ENCODE data around the gene PDZD11.
"Not testable (repeated sequence)": the region's sequence is repeated elsewhere in the genome, so short reads cannot be mapped to it uniquely, and the experiment has no call there.

PDZD11 gene

GRCh38 chrX:70260104-70260503, 29.6 kb downstream of the PDZD11 start, which contains the start of gene P2RY4:
Gene P2RY4, minus strand, starts transcription at chrX:70260204. Its CDS starts 580 bp downstream, at chrX:70259624.
- Histone ChIP-seq H3K27me3 (ENCODE audit: control insufficient read depth in 5 of 5, insufficient read depth in 4 of 5, low read length in 5 of 5) (peaks cover 0 to 21% (median 9%) of the 10 kb centered on the region in 5 donors), H3K4me3 (ENCODE audit: low read depth in 1 of 5, low read length in 5 of 5) (no peak within 1 kb of the TSS), H3K36me3 (ENCODE audit: control insufficient read depth in 5 of 5, insufficient read depth in 5 of 5, low read length in 5 of 5) (no peaks in the 10 kb centered on the region), H3K9ac (ENCODE audit: low read length in 5 of 5) (no peak within 1 kb of the TSS), H3K9me3 (ENCODE audit: control insufficient read depth in 5 of 5, low read length in 5 of 5) (peaks cover 0 to 5% (median 3%) of the 10 kb centered on the region in 5 donors), H3K27ac (ENCODE audit: low read depth, low read length) (no peak within 1 kb of the TSS), H3K4me1 (ENCODE audit: control insufficient read depth in 5 of 5, insufficient read depth in 5 of 5, low read length in 5 of 5) (peaks cover 0 to 8% (median 5%) of the 10 kb centered on the region in 5 donors)

- H3K27me3 ChIP-seq (ENCODE audit: control insufficient read depth in 5 of 5, insufficient read depth in 4 of 5, low read length in 5 of 5), result peaks cover 0 to 18% (median 4%) of the 10 kb centered on the region in 5 donors
Observed at GRCh38 chrX:70257423-70258288, 32.1 kb downstream of the PDZD11 start.

DNA sequence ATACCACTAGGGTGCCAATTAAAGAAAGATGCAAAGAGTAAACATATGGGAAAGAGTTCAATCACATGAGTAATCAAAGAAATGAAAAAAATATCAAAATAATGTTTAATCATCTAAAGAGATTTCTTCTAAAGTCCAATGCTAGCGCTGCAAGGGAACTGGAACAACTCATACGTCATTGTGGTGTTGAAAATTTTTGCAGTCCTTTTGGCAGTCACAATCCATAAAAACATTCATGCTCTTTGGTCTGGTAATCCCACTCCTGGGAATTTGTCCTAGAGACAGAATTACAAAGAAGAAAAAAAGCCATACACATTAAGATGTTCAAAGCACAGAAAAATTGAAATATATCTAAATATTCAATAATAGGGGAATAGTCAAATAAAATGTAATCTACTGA, 34.3 kb downstream of the PDZD11 start:
- peaks cover 0 to 18% (median 4%) of the 10 kb centered on the region in 5 donors for H3K27me3 ChIP-seq (ENCODE audit: control insufficient read depth in 5 of 5, insufficient read depth in 4 of 5, low read length in 5 of 5)
- peaks cover 0 to 8% (median 8%) of the 10 kb centered on the region in 5 donors for H3K4me1 ChIP-seq (ENCODE audit: control insufficient read depth in 5 of 5, insufficient read depth in 5 of 5, low read length in 5 of 5)
- H3K9me3 ChIP-seq (ENCODE audit: control insufficient read depth in 5 of 5, low read length in 5 of 5), result no peaks in the 10 kb centered on the region
- H3K36me3 ChIP-seq (ENCODE audit: control insufficient read depth in 5 of 5, insufficient read depth in 5 of 5, low read length in 5 of 5), result no peaks in the 10 kb centered on the region
- no peak overlapping the region for H3K27ac ChIP-seq (ENCODE audit: low read depth, low read length)
- H3K4me3 ChIP-seq (ENCODE audit: low read depth in 1 of 5, low read length in 5 of 5), result no peak overlapping the region
- no peak overlapping the region for H3K9ac ChIP-seq (ENCODE audit: low read length in 5 of 5)

More at GRCh38 chrX:70257423-70258288, 32.1 kb downstream of the PDZD11 start:
- Histone ChIP-seq H3K4me1 (ENCODE audit: control insufficient read depth in 5 of 5, insufficient read depth in 5 of 5, low read length in 5 of 5) (peaks cover 0 to 8% (median 8%) of the 10 kb centered on the region in 5 donors), H3K4me3 (ENCODE audit: low read depth in 1 of 5, low read length in 5 of 5) (no peak overlapping the region), H3K9ac (ENCODE audit: low read length in 5 of 5) (no peak overlapping the region), H3K9me3 (ENCODE audit: control insufficient read depth in 5 of 5, low read length in 5 of 5) (peaks cover 0 to 3% (median 0%) of the 10 kb centered on the region in 5 donors), H3K27ac (ENCODE audit: low read depth, low read length) (no peak overlapping the region), H3K36me3 (ENCODE audit: control insufficient read depth in 5 of 5, insufficient read depth in 5 of 5, low read length in 5 of 5) (no peaks in the 10 kb centered on the region)

DNA sequence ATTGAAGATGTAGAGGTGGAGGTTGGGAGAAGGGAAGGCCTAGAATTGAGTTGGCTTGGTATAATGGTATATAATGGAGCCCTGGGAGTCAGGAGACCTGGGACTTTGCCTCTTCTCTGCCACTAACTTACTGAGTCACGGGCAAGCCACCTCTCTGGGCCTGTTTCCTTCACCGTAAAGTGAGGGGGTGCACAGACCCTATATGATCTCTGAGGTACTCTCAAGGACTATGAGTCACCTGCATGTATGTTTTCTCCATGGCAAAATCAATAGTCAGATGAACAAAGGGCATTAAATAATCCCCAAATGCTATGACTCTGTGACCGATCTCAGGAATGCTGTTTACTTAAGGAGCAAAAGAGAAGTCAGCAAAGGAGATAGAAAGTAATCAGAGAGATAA, 34.8 kb downstream of the PDZD11 start:
- no peak overlapping the region for H3K27ac ChIP-seq (ENCODE audit: low read depth, low read length)
- no peak overlapping the region for H3K4me3 ChIP-seq (ENCODE audit: low read depth in 1 of 5, low read length in 5 of 5)
- peaks cover 0 to 8% (median 8%) of the 10 kb centered on the region in 5 donors for H3K4me1 ChIP-seq (ENCODE audit: control insufficient read depth in 5 of 5, insufficient read depth in 5 of 5, low read length in 5 of 5)
- H3K27me3 ChIP-seq (ENCODE audit: control insufficient read depth in 5 of 5, insufficient read depth in 4 of 5, low read length in 5 of 5), result peaks cover 0 to 17% (median 3%) of the 10 kb centered on the region in 5 donors
- H3K9me3 ChIP-seq (ENCODE audit: control insufficient read depth in 5 of 5, low read length in 5 of 5), result no peaks in the 10 kb centered on the region
- H3K36me3 ChIP-seq (ENCODE audit: control insufficient read depth in 5 of 5, insufficient read depth in 5 of 5, low read length in 5 of 5), result no peaks in the 10 kb centered on the region
- H3K9ac ChIP-seq (ENCODE audit: low read length in 5 of 5), result no peak overlapping the region

DNA sequence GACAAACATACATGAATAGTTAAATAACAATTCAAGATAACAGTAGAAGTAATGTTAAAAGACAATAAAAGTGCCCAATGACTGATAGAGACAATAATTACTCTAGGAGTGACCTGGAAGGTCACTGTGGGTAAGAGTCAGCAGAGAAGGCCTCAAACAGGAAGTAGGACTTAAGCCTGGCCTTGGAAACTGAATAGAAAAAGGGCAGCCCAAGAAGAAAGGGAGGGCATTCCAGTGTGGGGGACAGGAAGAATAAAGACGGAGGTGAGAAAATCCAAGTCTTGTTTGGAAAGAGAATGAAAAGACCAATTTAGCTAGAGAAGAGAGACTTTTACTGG, 35.7 kb downstream of the PDZD11 start:
- H3K27me3 ChIP-seq (ENCODE audit: control insufficient read depth in 5 of 5, insufficient read depth in 4 of 5, low read length in 5 of 5), result peaks cover 0 to 8% (median 0%) of the 10 kb centered on the region in 5 donors
- no peak overlapping the region for H3K9ac ChIP-seq (ENCODE audit: low read length in 5 of 5)
- peaks cover 0 to 8% (median 8%) of the 10 kb centered on the region in 5 donors for H3K4me1 ChIP-seq (ENCODE audit: control insufficient read depth in 5 of 5, insufficient read depth in 5 of 5, low read length in 5 of 5)
- H3K27ac ChIP-seq (ENCODE audit: low read depth, low read length), result no peak overlapping the region
- H3K9me3 ChIP-seq (ENCODE audit: control insufficient read depth in 5 of 5, low read length in 5 of 5), result no peaks in the 10 kb centered on the region
- no peaks in the 10 kb centered on the region for H3K36me3 ChIP-seq (ENCODE audit: control insufficient read depth in 5 of 5, insufficient read depth in 5 of 5, low read length in 5 of 5)
- no peak overlapping the region for H3K4me3 ChIP-seq (ENCODE audit: low read depth in 1 of 5, low read length in 5 of 5)

- H3K9me3 ChIP-seq (ENCODE audit: control insufficient read depth in 5 of 5, low read length in 5 of 5), result no peaks in the 10 kb centered on the region
- peaks cover 0 to 4% (median 0%) of the 10 kb centered on the region in 5 donors for H3K27me3 ChIP-seq (ENCODE audit: control insufficient read depth in 5 of 5, insufficient read depth in 4 of 5, low read length in 5 of 5)
- H3K9ac ChIP-seq (ENCODE audit: low read length in 5 of 5), result no peak overlapping the region
- H3K4me1 ChIP-seq (ENCODE audit: control insufficient read depth in 5 of 5, insufficient read depth in 5 of 5, low read length in 5 of 5), result peaks cover 0 to 8% (median 8%) of the 10 kb centered on the region in 5 donors
- H3K27ac ChIP-seq (ENCODE audit: low read depth, low read length), result no peak overlapping the region
- no peak overlapping the region for H3K4me3 ChIP-seq (ENCODE audit: low read depth in 1 of 5, low read length in 5 of 5)
- no peaks in the 10 kb centered on the region for H3K36me3 ChIP-seq (ENCODE audit: control insufficient read depth in 5 of 5, insufficient read depth in 5 of 5, low read length in 5 of 5)
Observed at GRCh38 chrX:70253377-70254062, 36.2 kb downstream of the PDZD11 start.

GRCh38 chrX:70252491-70252890, 37.2 kb downstream of the PDZD11 start:
- Histone ChIP-seq H3K4me1 (ENCODE audit: control insufficient read depth in 5 of 5, insufficient read depth in 5 of 5, low read length in 5 of 5) (peaks cover 0 to 8% (median 8%) of the 10 kb centered on the region in 5 donors), H3K27me3 (ENCODE audit: control insufficient read depth in 5 of 5, insufficient read depth in 4 of 5, low read length in 5 of 5) (peaks cover 0 to under 1% (median 0%) of the 10 kb centered on the region in 5 donors), H3K36me3 (ENCODE audit: control insufficient read depth in 5 of 5, insufficient read depth in 5 of 5, low read length in 5 of 5) (no peaks in the 10 kb centered on the region), H3K27ac (ENCODE audit: low read depth, low read length) (no peak overlapping the region), H3K9me3 (ENCODE audit: control insufficient read depth in 5 of 5, low read length in 5 of 5) (no peaks in the 10 kb centered on the region), H3K9ac (ENCODE audit: low read length in 5 of 5) (no peak overlapping the region), H3K4me3 (ENCODE audit: low read depth in 1 of 5, low read length in 5 of 5) (no peak overlapping the region)

- no peaks in the 10 kb centered on the region for H3K36me3 ChIP-seq (ENCODE audit: control insufficient read depth in 5 of 5, insufficient read depth in 5 of 5, low read length in 5 of 5)
- no peaks in the 10 kb centered on the region for H3K9me3 ChIP-seq (ENCODE audit: control insufficient read depth in 5 of 5, low read length in 5 of 5)
- no peak overlapping the region for H3K27ac ChIP-seq (ENCODE audit: low read depth, low read length)
- no peak overlapping the region for H3K4me3 ChIP-seq (ENCODE audit: low read depth in 1 of 5, low read length in 5 of 5)
- no peak overlapping the region for H3K9ac ChIP-seq (ENCODE audit: low read length in 5 of 5)
- peaks cover 0 to 4% (median 0%) of the 10 kb centered on the region in 5 donors for H3K4me1 ChIP-seq (ENCODE audit: control insufficient read depth in 5 of 5, insufficient read depth in 5 of 5, low read length in 5 of 5)
- no peaks in the 10 kb centered on the region for H3K27me3 ChIP-seq (ENCODE audit: control insufficient read depth in 5 of 5, insufficient read depth in 4 of 5, low read length in 5 of 5)
Observed at GRCh38 chrX:70247252-70247651, 42.5 kb downstream of the PDZD11 start.

DNA sequence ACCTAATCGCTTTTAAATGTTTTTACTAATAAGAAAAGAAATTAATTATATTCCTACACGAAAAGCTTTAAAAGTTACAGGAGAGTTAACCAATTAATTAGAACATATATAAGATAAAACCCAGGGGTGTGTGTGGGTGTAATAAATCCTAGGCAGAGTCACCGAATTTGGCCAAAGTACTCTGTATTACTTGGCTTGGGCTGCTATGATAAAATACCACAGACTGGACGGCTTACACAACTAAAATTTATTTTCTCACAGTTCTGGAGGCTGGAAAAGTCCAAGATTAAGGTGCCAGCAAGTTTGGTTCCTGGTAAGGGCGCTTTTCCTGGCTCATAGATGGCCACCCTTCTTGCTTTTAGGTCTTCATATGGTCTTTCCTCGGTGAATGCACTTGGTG, 44.8 kb downstream of the PDZD11 start:
- Histone ChIP-seq H3K9me3 (ENCODE audit: control insufficient read depth in 5 of 5, low read length in 5 of 5) (no peaks in the 10 kb centered on the region), H3K9ac (ENCODE audit: low read length in 5 of 5) (no peak overlapping the region), H3K4me3 (ENCODE audit: low read depth in 1 of 5, low read length in 5 of 5) (no peak overlapping the region), H3K27me3 (ENCODE audit: control insufficient read depth in 5 of 5, insufficient read depth in 4 of 5, low read length in 5 of 5) (peaks cover 0 to 3% (median 0%) of the 10 kb centered on the region in 5 donors), H3K4me1 (ENCODE audit: control insufficient read depth in 5 of 5, insufficient read depth in 5 of 5, low read length in 5 of 5) (peaks cover 0 to 4% (median 0%) of the 10 kb centered on the region in 5 donors), H3K27ac (ENCODE audit: low read depth, low read length) (no peak overlapping the region), H3K36me3 (ENCODE audit: control insufficient read depth in 5 of 5, insufficient read depth in 5 of 5, low read length in 5 of 5) (no peaks in the 10 kb centered on the region)

DNA sequence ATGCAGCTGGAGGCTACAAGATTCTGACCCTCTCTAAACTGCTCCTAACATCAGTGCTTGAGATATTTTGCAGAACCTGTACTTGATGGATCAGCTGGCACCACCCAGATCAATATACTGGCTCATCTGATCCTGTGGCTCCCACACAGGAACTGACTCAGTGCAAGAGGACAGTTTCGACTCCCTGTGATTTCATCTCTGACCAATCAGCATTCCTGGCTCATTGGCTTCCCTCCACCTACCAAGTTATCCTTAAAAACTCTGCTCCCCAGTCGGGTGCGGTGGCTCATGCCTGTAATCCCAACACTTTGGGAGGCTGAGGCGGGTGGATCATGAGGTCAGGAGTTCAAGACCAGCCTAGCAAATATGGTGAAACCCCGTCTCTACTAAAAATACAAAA, 46.1 kb downstream of the PDZD11 start:
- not testable (repeated sequence) for H3K4me1 ChIP-seq (ENCODE audit: control insufficient read depth in 5 of 5, insufficient read depth in 5 of 5, low read length in 5 of 5); H3K27me3 ChIP-seq (ENCODE audit: control insufficient read depth in 5 of 5, insufficient read depth in 4 of 5, low read length in 5 of 5); H3K36me3 ChIP-seq (ENCODE audit: control insufficient read depth in 5 of 5, insufficient read depth in 5 of 5, low read length in 5 of 5); H3K9me3 ChIP-seq (ENCODE audit: control insufficient read depth in 5 of 5, low read length in 5 of 5); H3K27ac ChIP-seq (ENCODE audit: low read depth, low read length); H3K9ac ChIP-seq (ENCODE audit: low read length in 5 of 5); H3K4me3 ChIP-seq (ENCODE audit: low read depth in 1 of 5, low read length in 5 of 5)

All from subcutaneous abdominal adipose tissue (tissue), 5 donors.